Breast epithelium (tissue), 3 donors: ENCODE results near the gene PHACTR3.

Experiments used
- CTCF ChIP-seq, 3 donors: fragments of 450-650 bp; IDR thresholded peaks; one replicate each; pipeline ENCODE4 v1.5.1; 2016 to 2017; ENCODE audit warnings: antibody characterized with exemption in 3 of 3, mild to moderate bottlenecking in 3 of 3, moderate library complexity in 3 of 3
- POLR2A ChIP-seq: fragments of 450-650 bp; IDR thresholded peaks from one replicate; pipeline ENCODE4 v1.6.1; 2016; ENCODE audit warnings: antibody characterized with exemption, mild to moderate bottlenecking, moderate library complexity

GRCh38 chr20:59787538-59787890 lies 183.2 kb downstream of the PHACTR3 start:
- TF ChIP-seq CTCF (IDR thresholded peaks at IDR 0.05) = no peak
- no peak for TF ChIP-seq POLR2A
